Measurements from ENCODE around the gene PTGS1. TPM values are rescaled to one million over a fixed set of nuclear protein-coding genes. Genes with fewer than 3 reads are reported as not detected.

The PTGS1 gene
- total and polyA plus RNA-seq, 8 donors = 0.32 to 9.9 (median 0.99) TPM

- 6 to 7% methylated on average over 67 to 90 of the region's 90 CpGs for WGBS, 2 donors
- no peak overlapping the region for H3K27ac ChIP-seq
- no peak for TF ChIP-seq CTCF (IDR thresholded peaks at IDR 0.05)
Observed at GRCh38 chr9:122346478-122347347, 24.1 kb upstream of the PTGS1 start.

GRCh38 chr9:122347348-122348287 lies 23.2 kb upstream of the PTGS1 start:
- ATAC-seq = peak; percentile 27 to 45 (median 32)
- Histone ChIP-seq H3K9me3 (no peaks in the 10 kb centered on the region), H3K27ac (no peak overlapping the region), H3K4me3 (peak overlapping the region; percentile 24 to 63 (median 36)), H3K27me3 (no peaks in the 10 kb centered on the region), H3K36me3 (no peaks in the 10 kb centered on the region), H3K4me1 (no peaks in the 10 kb centered on the region)
- 38 to 46% methylated on average over 16 of the region's 16 CpGs for WGBS, 2 donors
- TF ChIP-seq CTCF (IDR thresholded peaks at IDR 0.05) = no peak
- FAIRE-seq = no peak
- DNase-seq = no peak
- intact Hi-C loops (cut with DNase I) = loop anchor here in 1 of 3 donors (5.0 kb wide), 1 partner anchor 220 kb away; no protein-coding TSS in a partner anchor

More at GRCh38 chr9:122346478-122347347, 24.1 kb upstream of the PTGS1 start:
- no peaks in the 10 kb centered on the region for H3K4me1 ChIP-seq
- H3K27me3 ChIP-seq = no peaks in the 10 kb centered on the region
- intact Hi-C loops (cut with DNase I) = loop anchor here in 1 of 3 donors (5.0 kb wide), 1 partner anchor 219 kb away; no protein-coding TSS in a partner anchor
- FAIRE-seq (no peak), DNase-seq (peak; percentile 10 to 76 (median 33)), ATAC-seq (peak; percentile 55 to 73 (median 66))
- no peaks in the 10 kb centered on the region for H3K36me3 ChIP-seq
- H3K9me3 ChIP-seq = no peaks in the 10 kb centered on the region
- peak overlapping the region; percentile 24 to 63 (median 36) for H3K4me3 ChIP-seq

- H3K4me3 ChIP-seq = no peak overlapping the region
- TF ChIP-seq CTCF (IDR thresholded peaks at IDR 0.05) = no peak
- intact Hi-C loops (cut with DNase I) = loop anchor here in 1 of 3 donors (5.0 kb wide), 1 partner anchor 221 kb away; no protein-coding TSS in a partner anchor
- H3K4me1 ChIP-seq = no peaks in the 10 kb centered on the region
- no peaks in the 10 kb centered on the region for H3K9me3 ChIP-seq
- no peaks in the 10 kb centered on the region for H3K36me3 ChIP-seq
- 75 to 86% methylated on average over 12 of the region's 12 CpGs for WGBS, 2 donors
- no peaks in the 10 kb centered on the region for H3K27me3 ChIP-seq
- DNase-seq (no peak), ATAC-seq (no peak), FAIRE-seq (no peak)
- H3K27ac ChIP-seq = no peak overlapping the region
Observed at GRCh38 chr9:122348288-122348777, 22.5 kb upstream of the PTGS1 start.

GRCh38 chr9:122348791-122349190 lies 22.0 kb upstream of the PTGS1 start:
- H3K27ac ChIP-seq = no peak overlapping the region
- intact Hi-C loops (cut with DNase I) = loop anchor here in 1 of 3 donors (5.0 kb wide), 1 partner anchor 221 kb away; no protein-coding TSS in a partner anchor
- FAIRE-seq = no peak
- DNase-seq = no peak
- no peaks in the 10 kb centered on the region for H3K27me3 ChIP-seq
- ATAC-seq = no peak
- no peak overlapping the region for H3K4me3 ChIP-seq
- no peaks in the 10 kb centered on the region for H3K36me3 ChIP-seq
- TF ChIP-seq CTCF (IDR thresholded peaks at IDR 0.05) = no peak
- no peaks in the 10 kb centered on the region for H3K4me1 ChIP-seq
- 69 to 74% methylated on average over 2 of the region's 2 CpGs for WGBS, 2 donors
- no peaks in the 10 kb centered on the region for H3K9me3 ChIP-seq
